K562 (cell line): ENCODE results near the gene POLR1B. TPM values are rescaled to one million over a fixed set of nuclear protein-coding genes. Genes with fewer than 3 reads are reported as not detected.
A peak's percentile ranks its signal among the peaks of the same experiment; 100 is the strongest.

Experiments
- EWSR1 ChIP-seq: fragments of 450-650 bp; IDR thresholded peaks from 2 replicates; pipeline ENCODE4 v1.6.1; 2018; ENCODE audit warnings: borderline replicate concordance, mild to moderate bottlenecking, low read depth, moderate library complexity; ENCODE audit not compliant: partially characterized antibody
- GABPB2 ChIP-seq: fragments of 250-450 bp; sonication (Bioruptor Pico); conservative IDR thresholded peaks from 2 replicates; pipeline ENCODE4 v1.5.1; 2021; ENCODE audit warnings: mild to moderate bottlenecking
- ZNF707 ChIP-seq: fragments of 250-450 bp; sonication (Bioruptor Pico); conservative IDR thresholded peaks from 2 replicates; pipeline ENCODE4 v1.8.0; 2022; ENCODE audit warnings: inconsistent platforms, mild to moderate bottlenecking, moderate library complexity
- polyA plus RNA-seq, 8 experiments: library from polyadenylated mRNA; depleted of rRNA in 4 of 8; stranded (reverse) in 5 of 8; unstranded in 3 of 8; fragments of >200 nt; fragmentation: Nextera tagmentation in 2 of 8; fragmentation: Illumina TruSeq in 1 of 8; extraction: Ambion mirVana in 2 of 8; extraction: Trizol in 1 of 8; gene quantifications; 2 replicates each; pipeline versions ENCODE4 v1.2.1 to v1.2.3, GENCODE V29; 2011 to 2014; ENCODE audit warnings: inconsistent platforms in 1 of 8, missing spikeins in 1 of 8
- total RNA-seq, 7 experiments: library from RNA; depleted of rRNA in 6 of 7; stranded (reverse); fragments of >200 nt in 6 of 7; fragmentation: Illumina TruSeq in 2 of 7; extraction: Trizol in 2 of 7; gene quantifications; 2 replicates each; pipeline versions ENCODE4 v1.2.1 to v1.2.3, GENCODE V29; 2011 to 2021; ENCODE audit warnings: low replicate concordance in 1 of 7
- TF ChIP-seq, protein P1 (sequence below): fragments of 450-650 bp; IDR thresholded peaks from 2 replicates; pipeline ENCODE4 v1.6.1; 2016; ENCODE audit warnings: low read depth
- TF ChIP-seq, protein P2 (sequence below): fragments of 450-650 bp; IDR thresholded peaks from 2 replicates; pipeline ENCODE4 v1.6.1; 2016; ENCODE audit warnings: mild to moderate bottlenecking, moderate library complexity

The POLR1B gene
- total and polyA plus RNA-seq, 9 of the 15 experiments (the other 6 are each of a cell fraction or from before 2014, with no cell fraction given) = 19.8 to 55.1 (median 40.2) TPM

DNA sequence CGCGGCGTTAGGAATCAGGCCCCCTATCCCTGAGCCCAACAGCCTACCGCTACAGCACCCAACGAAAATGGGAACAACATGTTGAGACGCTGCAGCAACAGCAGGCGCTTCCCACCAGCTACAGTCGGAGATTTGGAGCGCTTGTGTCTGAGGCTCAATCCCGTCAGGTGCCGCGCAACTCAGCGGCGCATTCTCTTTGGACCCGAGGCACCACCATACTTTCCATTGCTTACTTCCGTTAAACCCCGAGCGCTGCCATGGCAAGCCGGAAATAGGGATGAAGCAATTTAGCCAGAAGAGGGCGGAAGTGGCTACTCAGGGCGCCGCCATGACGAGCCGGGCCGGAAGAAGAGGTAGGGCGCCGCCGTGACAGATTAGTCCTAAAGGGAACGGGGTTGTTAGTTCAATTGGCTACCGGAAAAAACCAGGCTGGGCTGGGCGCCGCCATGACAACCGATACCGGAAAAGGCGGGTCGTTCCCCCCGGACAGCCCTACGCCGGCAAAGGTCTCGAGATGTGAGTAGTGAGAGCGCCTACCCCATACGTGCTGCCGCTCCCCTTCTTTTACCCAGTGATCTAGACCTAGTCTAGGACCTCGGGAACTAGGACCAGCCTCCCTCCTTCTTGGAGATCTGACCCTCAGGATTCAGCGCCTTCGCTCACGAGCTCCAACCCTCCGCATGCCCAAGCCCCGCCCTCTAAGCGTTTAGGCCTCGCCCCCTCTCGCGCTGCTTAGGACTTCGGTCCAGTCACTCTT is 42.0 kb downstream of the POLR1B start, which contains the start of gene CHCHD5 (continued):
- TF ChIP-seq, protein P1, sequence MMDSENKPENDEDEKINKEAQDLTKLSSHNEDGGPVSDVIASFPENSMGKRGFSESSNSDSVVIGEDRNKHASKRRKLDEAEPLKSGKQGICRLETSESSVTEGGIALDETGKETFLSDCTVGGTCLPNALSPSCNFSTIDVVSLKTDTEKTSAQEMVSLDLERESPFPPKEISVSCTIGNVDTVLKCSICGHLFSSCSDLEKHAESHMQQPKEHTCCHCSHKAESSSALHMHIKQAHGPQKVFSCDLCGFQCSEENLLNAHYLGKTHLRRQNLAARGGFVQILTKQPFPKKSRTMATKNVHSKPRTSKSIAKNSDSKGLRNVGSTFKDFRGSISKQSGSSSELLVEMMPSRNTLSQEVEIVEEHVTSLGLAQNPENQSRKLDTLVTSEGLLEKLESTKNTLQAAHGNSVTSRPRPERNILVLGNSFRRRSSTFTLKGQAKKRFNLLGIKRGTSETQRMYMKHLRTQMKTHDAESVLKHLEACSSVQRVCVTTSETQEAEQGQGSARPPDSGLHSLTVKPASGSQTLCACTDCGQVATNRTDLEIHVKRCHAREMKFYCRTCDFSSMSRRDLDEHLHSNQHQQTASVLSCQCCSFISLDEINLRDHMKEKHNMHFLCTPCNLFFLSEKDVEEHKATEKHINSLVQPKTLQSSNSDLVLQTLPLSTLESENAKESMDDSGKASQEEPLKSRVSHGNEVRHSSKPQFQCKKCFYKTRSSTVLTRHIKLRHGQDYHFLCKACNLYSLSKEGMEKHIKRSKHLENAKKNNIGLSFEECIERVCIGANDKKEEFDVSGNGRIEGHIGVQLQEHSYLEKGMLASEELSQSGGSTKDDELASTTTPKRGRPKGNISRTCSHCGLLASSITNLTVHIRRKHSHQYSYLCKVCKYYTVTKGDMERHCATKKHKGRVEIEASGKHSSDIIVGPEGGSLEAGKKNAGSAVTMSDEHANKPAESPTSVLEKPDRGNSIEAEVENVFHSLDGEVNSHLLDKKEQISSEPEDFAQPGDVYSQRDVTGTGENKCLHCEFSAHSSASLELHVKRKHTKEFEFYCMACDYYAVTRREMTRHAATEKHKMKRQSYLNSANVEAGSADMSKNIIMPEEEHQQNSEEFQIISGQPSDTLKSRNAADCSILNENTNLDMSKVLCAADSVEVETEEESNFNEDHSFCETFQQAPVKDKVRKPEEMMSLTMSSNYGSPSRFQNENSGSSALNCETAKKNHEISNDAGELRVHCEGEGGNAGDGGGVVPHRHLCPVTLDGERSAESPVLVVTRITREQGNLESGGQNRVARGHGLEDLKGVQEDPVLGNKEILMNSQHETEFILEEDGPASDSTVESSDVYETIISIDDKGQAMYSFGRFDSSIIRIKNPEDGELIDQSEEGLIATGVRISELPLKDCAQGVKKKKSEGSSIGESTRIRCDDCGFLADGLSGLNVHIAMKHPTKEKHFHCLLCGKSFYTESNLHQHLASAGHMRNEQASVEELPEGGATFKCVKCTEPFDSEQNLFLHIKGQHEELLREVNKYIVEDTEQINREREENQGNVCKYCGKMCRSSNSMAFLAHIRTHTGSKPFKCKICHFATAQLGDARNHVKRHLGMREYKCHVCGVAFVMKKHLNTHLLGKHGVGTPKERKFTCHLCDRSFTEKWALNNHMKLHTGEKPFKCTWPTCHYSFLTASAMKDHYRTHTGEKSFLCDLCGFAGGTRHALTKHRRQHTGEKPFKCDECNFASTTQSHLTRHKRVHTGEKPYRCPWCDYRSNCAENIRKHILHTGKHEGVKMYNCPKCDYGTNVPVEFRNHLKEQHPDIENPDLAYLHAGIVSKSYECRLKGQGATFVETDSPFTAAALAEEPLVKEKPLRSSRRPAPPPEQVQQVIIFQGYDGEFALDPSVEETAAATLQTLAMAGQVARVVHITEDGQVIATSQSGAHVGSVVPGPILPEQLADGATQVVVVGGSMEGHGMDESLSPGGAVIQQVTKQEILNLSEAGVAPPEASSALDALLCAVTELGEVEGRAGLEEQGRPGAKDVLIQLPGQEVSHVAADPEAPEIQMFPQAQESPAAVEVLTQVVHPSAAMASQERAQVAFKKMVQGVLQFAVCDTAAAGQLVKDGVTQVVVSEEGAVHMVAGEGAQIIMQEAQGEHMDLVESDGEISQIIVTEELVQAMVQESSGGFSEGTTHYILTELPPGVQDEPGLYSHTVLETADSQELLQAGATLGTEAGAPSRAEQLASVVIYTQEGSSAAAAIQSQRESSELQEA = peak; percentile 88
- TF ChIP-seq, protein P2, sequence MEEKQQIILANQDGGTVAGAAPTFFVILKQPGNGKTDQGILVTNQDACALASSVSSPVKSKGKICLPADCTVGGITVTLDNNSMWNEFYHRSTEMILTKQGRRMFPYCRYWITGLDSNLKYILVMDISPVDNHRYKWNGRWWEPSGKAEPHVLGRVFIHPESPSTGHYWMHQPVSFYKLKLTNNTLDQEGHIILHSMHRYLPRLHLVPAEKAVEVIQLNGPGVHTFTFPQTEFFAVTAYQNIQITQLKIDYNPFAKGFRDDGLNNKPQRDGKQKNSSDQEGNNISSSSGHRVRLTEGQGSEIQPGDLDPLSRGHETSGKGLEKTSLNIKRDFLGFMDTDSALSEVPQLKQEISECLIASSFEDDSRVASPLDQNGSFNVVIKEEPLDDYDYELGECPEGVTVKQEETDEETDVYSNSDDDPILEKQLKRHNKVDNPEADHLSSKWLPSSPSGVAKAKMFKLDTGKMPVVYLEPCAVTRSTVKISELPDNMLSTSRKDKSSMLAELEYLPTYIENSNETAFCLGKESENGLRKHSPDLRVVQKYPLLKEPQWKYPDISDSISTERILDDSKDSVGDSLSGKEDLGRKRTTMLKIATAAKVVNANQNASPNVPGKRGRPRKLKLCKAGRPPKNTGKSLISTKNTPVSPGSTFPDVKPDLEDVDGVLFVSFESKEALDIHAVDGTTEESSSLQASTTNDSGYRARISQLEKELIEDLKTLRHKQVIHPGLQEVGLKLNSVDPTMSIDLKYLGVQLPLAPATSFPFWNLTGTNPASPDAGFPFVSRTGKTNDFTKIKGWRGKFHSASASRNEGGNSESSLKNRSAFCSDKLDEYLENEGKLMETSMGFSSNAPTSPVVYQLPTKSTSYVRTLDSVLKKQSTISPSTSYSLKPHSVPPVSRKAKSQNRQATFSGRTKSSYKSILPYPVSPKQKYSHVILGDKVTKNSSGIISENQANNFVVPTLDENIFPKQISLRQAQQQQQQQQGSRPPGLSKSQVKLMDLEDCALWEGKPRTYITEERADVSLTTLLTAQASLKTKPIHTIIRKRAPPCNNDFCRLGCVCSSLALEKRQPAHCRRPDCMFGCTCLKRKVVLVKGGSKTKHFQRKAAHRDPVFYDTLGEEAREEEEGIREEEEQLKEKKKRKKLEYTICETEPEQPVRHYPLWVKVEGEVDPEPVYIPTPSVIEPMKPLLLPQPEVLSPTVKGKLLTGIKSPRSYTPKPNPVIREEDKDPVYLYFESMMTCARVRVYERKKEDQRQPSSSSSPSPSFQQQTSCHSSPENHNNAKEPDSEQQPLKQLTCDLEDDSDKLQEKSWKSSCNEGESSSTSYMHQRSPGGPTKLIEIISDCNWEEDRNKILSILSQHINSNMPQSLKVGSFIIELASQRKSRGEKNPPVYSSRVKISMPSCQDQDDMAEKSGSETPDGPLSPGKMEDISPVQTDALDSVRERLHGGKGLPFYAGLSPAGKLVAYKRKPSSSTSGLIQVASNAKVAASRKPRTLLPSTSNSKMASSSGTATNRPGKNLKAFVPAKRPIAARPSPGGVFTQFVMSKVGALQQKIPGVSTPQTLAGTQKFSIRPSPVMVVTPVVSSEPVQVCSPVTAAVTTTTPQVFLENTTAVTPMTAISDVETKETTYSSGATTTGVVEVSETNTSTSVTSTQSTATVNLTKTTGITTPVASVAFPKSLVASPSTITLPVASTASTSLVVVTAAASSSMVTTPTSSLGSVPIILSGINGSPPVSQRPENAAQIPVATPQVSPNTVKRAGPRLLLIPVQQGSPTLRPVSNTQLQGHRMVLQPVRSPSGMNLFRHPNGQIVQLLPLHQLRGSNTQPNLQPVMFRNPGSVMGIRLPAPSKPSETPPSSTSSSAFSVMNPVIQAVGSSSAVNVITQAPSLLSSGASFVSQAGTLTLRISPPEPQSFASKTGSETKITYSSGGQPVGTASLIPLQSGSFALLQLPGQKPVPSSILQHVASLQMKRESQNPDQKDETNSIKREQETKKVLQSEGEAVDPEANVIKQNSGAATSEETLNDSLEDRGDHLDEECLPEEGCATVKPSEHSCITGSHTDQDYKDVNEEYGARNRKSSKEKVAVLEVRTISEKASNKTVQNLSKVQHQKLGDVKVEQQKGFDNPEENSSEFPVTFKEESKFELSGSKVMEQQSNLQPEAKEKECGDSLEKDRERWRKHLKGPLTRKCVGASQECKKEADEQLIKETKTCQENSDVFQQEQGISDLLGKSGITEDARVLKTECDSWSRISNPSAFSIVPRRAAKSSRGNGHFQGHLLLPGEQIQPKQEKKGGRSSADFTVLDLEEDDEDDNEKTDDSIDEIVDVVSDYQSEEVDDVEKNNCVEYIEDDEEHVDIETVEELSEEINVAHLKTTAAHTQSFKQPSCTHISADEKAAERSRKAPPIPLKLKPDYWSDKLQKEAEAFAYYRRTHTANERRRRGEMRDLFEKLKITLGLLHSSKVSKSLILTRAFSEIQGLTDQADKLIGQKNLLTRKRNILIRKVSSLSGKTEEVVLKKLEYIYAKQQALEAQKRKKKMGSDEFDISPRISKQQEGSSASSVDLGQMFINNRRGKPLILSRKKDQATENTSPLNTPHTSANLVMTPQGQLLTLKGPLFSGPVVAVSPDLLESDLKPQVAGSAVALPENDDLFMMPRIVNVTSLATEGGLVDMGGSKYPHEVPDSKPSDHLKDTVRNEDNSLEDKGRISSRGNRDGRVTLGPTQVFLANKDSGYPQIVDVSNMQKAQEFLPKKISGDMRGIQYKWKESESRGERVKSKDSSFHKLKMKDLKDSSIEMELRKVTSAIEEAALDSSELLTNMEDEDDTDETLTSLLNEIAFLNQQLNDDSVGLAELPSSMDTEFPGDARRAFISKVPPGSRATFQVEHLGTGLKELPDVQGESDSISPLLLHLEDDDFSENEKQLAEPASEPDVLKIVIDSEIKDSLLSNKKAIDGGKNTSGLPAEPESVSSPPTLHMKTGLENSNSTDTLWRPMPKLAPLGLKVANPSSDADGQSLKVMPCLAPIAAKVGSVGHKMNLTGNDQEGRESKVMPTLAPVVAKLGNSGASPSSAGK = peak; percentile 81
- TF ChIP-seq GABPB2 (CRISPR knock-in tag) (no peak), ZNF707 (CRISPR knock-in tag) (no peak), EWSR1 (no peak)
